PC-9 (cell line): Measurements from ENCODE around the gene HOXC6. TPM values are rescaled to one million over a fixed set of nuclear protein-coding genes. Genes with fewer than 3 reads are reported as not detected.
A peak's percentile ranks its signal among the peaks of the same experiment; 100 is the strongest.

ENCODE experiments used
- BruUV-seq: library from RNA; stranded (reverse); fragments of 400-500 nt; replicated peaks from 2 replicates; lab custom pipeline; 2021; lab: Mats Ljungman, UMichigan
- CTCF ChIA-PET: fragments of 300-600 bp; sonication (Branson Sonifier 250); formaldehyde crosslinking; loops from one replicate; lab custom pipeline; 2022; ENCODE audit warnings: antibody characterized with exemption; lab: Charles Lee
- POLR2A ChIA-PET: fragments of 300-600 bp; sonication (Branson Sonifier 250); formaldehyde crosslinking; loops from one replicate; lab custom pipeline; 2022; ENCODE audit warnings: antibody characterized with exemption; ENCODE audit not compliant: unreplicated experiment; lab: Charles Lee
- DNase-seq, 2 experiments: peaks; one replicate each; pipeline versions ENCODE4 v3.0.0 to v3.0.0-alpha.2; 2015 to 2022; ENCODE audit warnings: mixed read lengths in 1 of 2
- H2AFZ ChIP-seq: fragments of 200-600 bp; sonication (generic); 2 replicates; pipeline ENCODE4 v1.8.1; 2017; ENCODE audit warnings: antibody characterized with exemption
- H3F3A ChIP-seq: fragments of 200-600 bp; sonication (generic); 2 replicates; pipeline ENCODE4 v1.8.1; 2017; ENCODE audit warnings: antibody characterized with exemption, mild to moderate bottlenecking, low read depth; ENCODE audit not compliant: insufficient read depth
- H3K27ac ChIP-seq: fragments of 200-600 bp; sonication (generic); 2 replicates; pipeline ENCODE4 v1.6.1; 2016; ENCODE audit warnings: mixed run types
- H3K27me3 ChIP-seq: fragments of 200-600 bp; sonication (generic); 2 replicates; pipeline ENCODE4 v1.6.1; 2016; ENCODE audit warnings: low read depth, mixed run types; ENCODE audit not compliant: insufficient read depth
- H3K36me3 ChIP-seq: fragments of 200-600 bp; sonication (generic); 2 replicates; pipeline ENCODE4 v1.6.1; 2016; ENCODE audit warnings: low read depth, mixed run types
- H3K4me1 ChIP-seq: fragments of 200-600 bp; sonication (generic); replicated peaks from 2 replicates; pipeline ENCODE4 v1.6.1; 2016; ENCODE audit warnings: mixed run types; ENCODE audit not compliant: insufficient read depth
- H3K4me2 ChIP-seq: fragments of 200-600 bp; sonication (generic); 2 replicates; pipeline ENCODE4 v1.6.1; 2017; ENCODE audit warnings: mixed run types
- H3K4me3 ChIP-seq: fragments of 200-600 bp; sonication (generic); 2 replicates; pipeline ENCODE4 v1.6.1; 2016; ENCODE audit warnings: mixed run types
- H3K79me2 ChIP-seq: fragments of 200-600 bp; sonication (generic); 2 replicates; pipeline ENCODE4 v1.6.1; 2017; ENCODE audit warnings: low read depth, mixed run types
- H3K9me2 ChIP-seq: fragments of 200-600 bp; sonication (generic); 2 replicates; pipeline ENCODE4 v1.8.1; 2017; ENCODE audit warnings: mild to moderate bottlenecking; ENCODE audit not compliant: insufficient read depth
- H3K9me3 ChIP-seq: fragments of 200-600 bp; sonication (generic); 2 replicates; pipeline ENCODE4 v1.8.1; 2016; ENCODE audit warnings: low read depth; ENCODE audit not compliant: insufficient read depth
- H4K20me1 ChIP-seq: fragments of 200-600 bp; sonication (generic); 2 replicates; pipeline ENCODE4 v1.8.1; 2017; ENCODE audit not compliant: insufficient read depth
- CTCF ChIP-seq: fragments of 200-600 bp; sonication (generic); conservative IDR thresholded peaks from 2 replicates; pipeline ENCODE4 v1.6.1; 2017; ENCODE audit warnings: mixed run types, antibody characterized with exemption, mild to moderate bottlenecking, moderate library complexity
- EZH2 ChIP-seq: fragments of 200-600 bp; sonication (generic); IDR thresholded peaks from 2 replicates; pipeline ENCODE4 v1.8.0; 2017; ENCODE audit warnings: antibody characterized with exemption, low read depth
- intact Hi-C: fragments of 100-400 bp; cut with micrococcal nuclease; formaldehyde crosslinking; loops from one replicate; pipeline ENCODE4 v1.10.0; 2022; ENCODE audit not compliant: unreplicated experiment
- total RNA-seq: library from RNA; stranded (reverse); gene quantifications from 2 replicates; pipeline ENCODE4 v1.2.3, GENCODE V29; 2021

Gene HOXC6
- total RNA-seq, 1 experiment from 2014 or later, result 4.1 TPM

GRCh38 chr12:54005531-54005852 lies 22.7 kb upstream of the HOXC6 start:
- no peaks in the 10 kb centered on the region for H3K27me3 ChIP-seq
- TF ChIP-seq EZH2 (no peak), CTCF (no peak)
- H3K79me2 ChIP-seq, result no peaks in the 10 kb centered on the region
- no peak overlapping the region for H3K4me3 ChIP-seq
- no peaks in the 10 kb centered on the region for H4K20me1 ChIP-seq
- H3K4me1 ChIP-seq, result no peaks in the 10 kb centered on the region
- H3F3A ChIP-seq, result no peaks in the 10 kb centered on the region; the same call in 1 of the 2 replicates
- no peak overlapping the region for H3K4me2 ChIP-seq
- no peak overlapping the region for H2AFZ ChIP-seq
- intact Hi-C loops, result loop anchor here (5.0 kb wide), 2 partner anchors 303 to 372 kb away; no protein-coding TSS in a partner anchor
- H3K36me3 ChIP-seq, result no peaks in the 10 kb centered on the region
- H3K9me2 ChIP-seq, result no peaks in the 10 kb centered on the region
- no peaks in the 10 kb centered on the region for H3K9me3 ChIP-seq
- no TSS peak for BruUV-seq
- ChIA-PET POLR2A (interaction anchor here (0.6 kb wide), 1 partner anchor 254 kb away, joined by 3 read pairs; no protein-coding TSS in a partner anchor), CTCF (interaction anchor here (0.6 to 1.6 kb wide), 7 partner anchors 131 to 215 kb away, joined by 3 to 21 read pairs (median 5); no protein-coding TSS in a partner anchor)
- DNase-seq, result no peak
- no peak overlapping the region for H3K27ac ChIP-seq

- no TSS peak for BruUV-seq
- no peak overlapping the region for H2AFZ ChIP-seq
Measured at GRCh38 chr12:54005853-54006558, 22.2 kb upstream of the HOXC6 start.

More at GRCh38 chr12:54005853-54006558, 22.2 kb upstream of the HOXC6 start:
- peak; percentile 55 to 85 for DNase-seq
- Histone ChIP-seq H3F3A (no peaks in the 10 kb centered on the region; the same call in 1 of the 2 replicates), H3K4me1 (no peaks in the 10 kb centered on the region), H3K36me3 (no peaks in the 10 kb centered on the region), H3K27me3 (no peaks in the 10 kb centered on the region), H3K4me2 (peak overlapping the region; percentile 65), H3K27ac (no peak overlapping the region), H3K79me2 (no peaks in the 10 kb centered on the region), H4K20me1 (no peaks in the 10 kb centered on the region), H3K4me3 (no peak overlapping the region), H3K9me3 (no peaks in the 10 kb centered on the region), H3K9me2 (no peaks in the 10 kb centered on the region)
- ChIA-PET CTCF (interaction anchor here (0.5 to 1.6 kb wide), 7 partner anchors 131 to 210 kb away, joined by 3 to 21 read pairs (median 8); partner anchors contain the start of gene SMUG1), POLR2A (no interaction called here)
- intact Hi-C loops, result loop anchor here (1.0 to 5.0 kb wide), 5 partner anchors 185 to 371 kb away; no protein-coding TSS in a partner anchor
- TF ChIP-seq CTCF (peak; percentile 94), EZH2 (no peak)
